ENCODE data around the gene THAP11.

- TF ChIP-seq POLR2A (IDR thresholded peaks at IDR 0.05) = no peak
- TF ChIP-seq CTCF (IDR thresholded peaks at IDR 0.05) = no peak
Measured at GRCh38 chr16:67841198-67841815, 813 bp upstream of the THAP11 start.

Data from vagina (tissue), 2 donors.